Stimulated activated CD4-positive, alpha-beta T cell treated with anti-CD3 and anti-CD28 coated beads, Interleukin-4, amount 100 ng/mL, for 24 hours (primary cell): ENCODE measurements around the gene DHRSX.
"Not testable (repeated sequence)": the region's sequence is repeated elsewhere in the genome, so short reads cannot be mapped to it uniquely, and the experiment has no call there.

Source experiments
- DNase-seq: peaks from one replicate; pipeline ENCODE4 v3.0.0-alpha.2; 2020

DHRSX gene

GRCh38 chrX:2473064-2473463 is 27.7 kb downstream of the DHRSX start:
- DNase-seq, result not testable (repeated sequence)

GRCh38 chrX:2471641-2472040 is 29.1 kb downstream of the DHRSX start:
- no peak for DNase-seq

GRCh38 chrX:2471126-2471525 is 29.6 kb downstream of the DHRSX start:
- DNase-seq, result not testable (repeated sequence)

- not testable (repeated sequence) for DNase-seq
These were observed 30.9 kb downstream of the DHRSX start for GRCh38 chrX:2469852-2470251.

DNA sequence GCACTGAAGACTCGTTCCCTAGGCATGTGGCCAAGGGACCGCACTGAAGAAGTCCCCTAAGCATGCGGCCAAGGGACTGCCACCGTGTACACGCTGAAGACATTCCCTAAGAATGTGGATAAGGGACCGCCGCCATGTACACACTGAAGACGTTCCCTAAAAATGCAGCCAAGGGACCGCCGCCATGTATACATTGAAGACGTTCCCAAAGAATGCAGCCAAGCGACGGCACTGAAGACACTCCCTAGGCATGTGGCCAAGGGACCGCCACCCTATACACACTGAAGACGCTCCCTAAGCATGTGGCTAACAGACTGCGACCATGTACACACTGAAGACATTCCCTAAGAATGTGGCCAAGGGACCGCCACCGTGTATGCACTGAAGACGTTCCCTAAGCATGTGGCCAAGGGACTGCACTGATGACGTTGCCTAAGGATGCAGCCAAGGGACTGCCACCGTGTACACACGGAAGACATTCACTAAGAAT is 31.5 kb downstream of the DHRSX start:
- no peak for DNase-seq

DNA sequence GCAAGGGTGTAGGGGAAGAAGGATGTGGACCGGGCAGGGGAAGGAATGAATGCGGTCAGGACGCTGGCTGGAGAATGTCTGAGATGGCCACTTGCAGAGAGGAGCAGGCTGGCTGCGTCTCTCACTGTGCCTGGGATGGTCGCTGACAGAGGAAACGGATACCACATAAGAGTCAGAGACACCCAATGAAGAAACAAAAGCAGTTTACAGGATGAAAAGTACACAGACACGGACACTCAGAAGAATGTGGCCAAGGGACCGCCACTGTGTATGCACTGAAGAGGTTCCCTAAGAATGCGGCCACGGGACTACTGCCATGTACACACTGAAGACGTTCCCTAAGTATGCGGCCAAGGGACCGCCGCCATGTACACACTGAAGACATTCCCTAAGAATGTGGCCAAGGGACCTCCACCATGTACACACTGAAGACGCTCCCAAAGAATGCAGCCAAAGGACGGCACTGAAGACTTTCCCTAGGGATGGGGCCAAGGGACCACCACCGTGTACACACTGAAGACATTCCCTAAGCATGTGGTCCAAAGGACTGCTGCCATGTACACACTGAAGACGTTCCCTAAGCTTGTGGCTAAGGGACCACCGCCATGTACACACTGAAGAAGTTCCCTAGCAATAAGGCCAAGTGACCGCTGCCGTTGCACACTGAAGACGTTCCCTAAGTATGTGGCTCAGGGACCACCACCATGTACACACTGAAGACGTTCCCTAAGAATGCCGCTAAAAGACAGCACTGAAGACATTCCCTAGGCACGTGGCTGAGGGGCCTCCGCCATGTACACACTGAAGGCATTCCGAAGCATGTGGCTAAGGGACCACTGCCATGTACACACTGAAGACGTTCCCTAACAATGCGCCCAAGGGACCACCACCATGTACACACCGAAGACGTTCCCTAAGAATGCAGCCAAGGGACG is 32.2 kb downstream of the DHRSX start:
- DNase-seq, result no peak

GRCh38 chrX:2466876-2467656 is 33.7 kb downstream of the DHRSX start:
- no peak for DNase-seq

GRCh38 chrX:2464677-2465166 is 36.1 kb downstream of the DHRSX start:
- no peak for DNase-seq

- no peak for DNase-seq
These were observed 36.7 kb downstream of the DHRSX start for GRCh38 chrX:2463973-2464676.

DNA sequence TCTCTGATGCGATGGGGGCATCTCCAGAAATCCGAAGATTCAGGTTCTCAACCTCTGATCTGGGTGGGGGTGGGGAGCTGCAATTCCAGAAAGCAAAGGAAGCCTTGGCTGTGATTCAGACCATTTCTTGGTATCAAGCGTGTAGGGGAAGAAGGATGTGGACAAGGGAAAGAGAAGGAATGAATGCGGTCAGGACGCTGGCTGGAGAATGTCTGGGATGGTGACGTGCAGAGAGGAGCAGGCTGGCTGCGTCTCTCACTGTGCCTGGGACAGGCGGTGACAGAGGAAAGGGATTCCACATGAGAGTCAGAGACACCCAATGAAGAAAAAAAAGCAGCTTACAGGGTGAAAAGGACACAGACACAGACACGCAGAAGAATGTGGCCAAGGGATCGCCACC is 37.3 kb downstream of the DHRSX start:
- DNase-seq, result not testable (repeated sequence)

DNA sequence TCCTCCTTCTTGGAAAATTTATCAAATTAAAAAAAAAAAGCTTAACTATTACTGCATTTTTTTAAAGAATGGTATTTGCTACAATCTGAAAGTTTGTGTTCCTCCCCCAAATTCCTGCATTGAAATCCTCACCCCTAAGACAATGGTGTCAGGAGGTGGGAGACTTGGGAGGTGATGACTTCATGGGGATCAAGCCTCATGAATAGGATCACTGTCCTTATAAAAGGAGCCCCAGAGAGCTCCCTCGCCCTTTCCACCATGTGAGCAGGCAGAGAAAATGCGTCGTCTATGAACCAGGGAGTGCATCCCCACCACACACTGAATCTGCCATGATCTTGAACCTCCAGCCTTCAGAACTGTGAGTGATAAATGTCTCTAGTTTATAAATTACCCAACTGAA is 38.0 kb downstream of the DHRSX start:
- DNase-seq, result no peak

GRCh38 chrX:2462074-2462473 is 38.7 kb downstream of the DHRSX start:
- no peak for DNase-seq

DNA sequence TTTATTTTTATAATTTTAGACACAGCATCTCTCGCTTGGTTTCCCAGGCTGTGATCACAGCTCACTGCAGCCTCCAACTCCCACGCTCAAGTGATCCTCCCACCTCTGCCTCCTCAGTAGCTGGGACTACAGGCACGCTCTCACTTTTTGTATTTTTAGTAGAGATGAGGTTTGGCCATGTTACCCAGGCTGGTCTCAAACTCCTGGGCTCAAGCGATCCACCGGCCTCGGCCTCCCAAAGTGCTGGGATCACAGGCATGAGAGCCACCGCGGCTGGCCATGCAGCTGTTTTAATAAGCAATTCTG is 39.1 kb downstream of the DHRSX start:
- no peak for DNase-seq

DNA sequence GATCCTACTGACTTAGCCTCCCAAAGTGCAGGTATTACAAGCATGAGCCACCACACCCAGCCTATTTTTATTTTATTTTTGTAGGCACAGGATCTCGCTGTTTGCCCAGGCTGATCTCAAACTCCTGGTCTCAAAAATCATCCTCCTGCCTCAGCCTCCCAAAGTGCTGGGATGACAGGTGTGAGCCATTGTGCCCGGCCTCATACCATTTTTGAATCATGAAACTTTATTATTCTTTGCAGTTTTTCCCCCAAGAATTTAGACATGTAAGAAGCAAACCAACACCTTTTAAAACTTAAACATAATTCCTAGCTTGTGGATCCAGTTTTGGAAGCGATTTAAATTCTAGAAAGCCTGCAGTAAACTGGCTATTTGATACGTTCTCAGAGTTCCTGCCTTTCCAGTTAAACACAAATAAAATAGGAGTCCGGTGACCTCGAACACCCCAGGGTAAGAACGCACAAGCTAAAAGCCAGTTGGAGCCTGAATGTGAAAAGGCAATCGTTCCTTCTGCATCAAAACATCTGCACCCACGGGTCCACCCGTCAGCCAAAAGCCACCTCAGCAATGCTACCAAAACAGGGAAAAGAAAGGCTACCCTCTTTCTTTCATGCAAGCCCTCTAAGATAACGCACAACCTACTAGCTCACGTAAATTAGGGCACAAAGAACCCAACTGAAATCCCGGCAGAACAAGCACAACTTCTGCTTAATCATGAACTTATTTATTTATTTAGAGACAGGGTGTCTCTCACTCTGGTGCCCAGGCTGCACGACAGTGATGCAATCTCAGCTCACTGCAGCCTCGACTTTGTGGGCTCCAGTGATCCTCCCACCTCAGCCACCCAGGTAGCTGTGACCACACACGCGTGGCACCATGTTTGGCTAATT is 39.7 kb downstream of the DHRSX start:
- not testable (repeated sequence) for DNase-seq

DNA sequence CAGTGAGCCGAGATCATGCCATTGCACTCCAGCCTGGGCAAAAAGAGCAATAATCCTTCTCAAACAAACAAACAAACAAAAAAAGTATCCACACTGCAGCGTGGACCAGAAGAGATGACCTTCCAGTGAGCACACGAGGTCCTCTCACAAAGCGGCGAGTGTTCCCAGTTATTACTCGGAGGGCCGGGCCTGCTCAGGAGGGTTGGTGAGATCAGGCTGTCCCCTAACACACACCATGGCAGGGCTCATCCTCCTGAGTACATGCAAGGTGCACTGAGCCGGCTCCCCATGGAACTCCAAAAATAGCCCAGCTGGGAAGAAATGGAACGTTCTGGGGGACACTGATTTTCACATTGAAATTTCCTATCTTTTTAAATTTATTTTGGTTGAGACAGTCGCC is 40.7 kb downstream of the DHRSX start:
- not testable (repeated sequence) for DNase-seq

GRCh38 chrX:2458309-2458708 is 42.5 kb downstream of the DHRSX start:
- DNase-seq, result no peak

DNA sequence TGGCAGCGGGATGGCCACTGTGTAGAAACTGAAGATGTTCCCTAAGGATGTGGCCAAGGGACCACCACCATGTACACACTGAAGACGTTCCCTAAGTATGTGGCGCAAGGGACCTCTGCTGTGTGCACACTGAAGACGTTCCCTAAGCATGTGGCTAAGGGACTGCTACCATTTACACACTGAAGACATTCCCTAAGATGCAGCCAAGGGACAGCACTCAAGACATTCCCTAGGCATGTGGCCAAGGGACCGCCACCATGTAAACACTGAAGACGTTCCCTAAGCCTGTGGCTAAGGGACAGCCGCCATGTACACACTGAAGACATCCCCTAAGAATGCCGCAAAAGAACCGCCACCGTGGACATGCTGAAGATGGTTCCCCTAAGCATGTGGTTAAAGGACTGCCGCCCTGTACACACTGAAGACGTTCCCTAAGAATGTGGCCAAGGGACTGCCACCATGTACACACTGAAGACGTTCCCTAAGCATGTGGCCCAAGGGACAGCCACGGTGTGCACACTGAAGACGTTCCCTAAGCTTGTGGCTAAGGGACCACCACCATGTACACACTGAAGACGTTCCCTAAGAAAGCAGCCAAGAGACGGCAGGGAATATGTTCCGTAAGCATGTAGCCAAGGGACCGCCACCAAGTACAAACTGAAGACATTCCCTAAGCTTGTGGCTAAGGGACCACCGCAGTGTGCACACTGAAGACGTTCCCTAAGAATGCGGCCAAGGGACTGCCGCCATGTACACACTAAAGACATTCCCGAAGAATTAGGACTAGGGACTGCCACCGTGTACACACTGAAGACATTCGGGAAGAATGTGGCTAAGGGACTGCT is 43.3 kb downstream of the DHRSX start:
- DNase-seq, result no peak

DNA sequence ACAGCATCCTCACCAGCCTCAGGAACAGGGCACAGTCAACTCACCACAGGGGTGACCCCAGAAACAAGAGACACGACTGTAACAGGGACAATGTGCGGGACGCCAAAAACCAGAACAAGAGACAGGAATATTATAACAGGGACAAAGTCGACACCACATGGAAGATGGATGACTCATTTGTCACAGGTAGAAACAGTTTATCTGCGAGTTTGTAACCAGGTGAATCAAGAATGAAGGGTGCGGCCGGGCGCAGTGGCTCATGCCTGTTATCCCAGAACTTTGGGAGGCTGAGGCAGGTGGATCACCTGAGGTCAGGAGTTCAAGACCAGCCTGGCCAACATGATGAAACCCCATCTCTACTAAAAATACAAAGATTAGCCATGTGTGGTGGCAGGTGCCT is 44.7 kb downstream of the DHRSX start:
- not testable (repeated sequence) for DNase-seq

DNA sequence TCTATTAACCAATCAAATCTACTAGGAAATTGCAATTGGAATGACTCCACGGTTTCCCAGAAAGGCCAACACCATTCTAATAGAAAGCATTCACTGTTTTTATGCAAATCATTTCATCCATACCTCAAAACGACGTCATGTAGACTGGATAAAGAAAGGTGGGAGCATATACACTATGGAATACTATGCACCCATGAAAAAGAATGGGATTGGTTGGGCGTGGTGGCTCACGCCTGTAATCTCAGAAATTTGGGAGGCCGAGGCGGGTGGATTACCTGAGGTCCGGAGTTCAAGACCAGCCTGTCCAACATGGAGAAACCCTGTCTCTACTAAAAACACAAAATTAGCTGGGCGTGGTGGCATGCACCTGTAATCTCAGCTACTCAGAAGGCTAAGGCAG is 46.2 kb downstream of the DHRSX start:
- DNase-seq, result not testable (repeated sequence)

GRCh38 chrX:2452799-2453198 is 48.0 kb downstream of the DHRSX start:
- no peak for DNase-seq

DNA sequence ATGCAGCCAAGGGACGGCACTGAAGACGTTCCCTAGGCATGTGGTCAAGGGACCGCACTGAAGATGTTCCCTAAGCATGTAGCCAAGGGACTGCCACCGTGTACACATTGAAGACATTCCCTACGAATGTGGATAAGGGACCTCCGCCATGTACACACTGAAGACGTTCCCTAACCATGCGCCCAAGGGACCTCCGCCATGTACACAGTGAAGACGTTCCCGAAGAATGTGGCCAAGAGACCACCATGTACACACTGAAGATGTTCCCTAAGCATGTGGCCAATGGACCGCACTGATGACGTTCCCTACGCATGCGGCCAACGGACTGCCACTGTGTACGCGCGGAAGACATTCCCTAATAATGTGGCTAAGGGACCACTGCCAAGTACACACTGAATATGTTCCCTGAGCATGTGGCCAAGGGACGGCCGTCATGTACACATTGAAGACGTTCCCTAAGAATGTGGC is 48.4 kb downstream of the DHRSX start:
- no peak for DNase-seq
